Measurements from ENCODE around the gene LAMTOR2.
A peak's percentile ranks its signal among the peaks of the same experiment; 100 is the strongest.

Gene LAMTOR2

GRCh38 chr1:156099282-156099681, 44.7 kb downstream of the LAMTOR2 start:
- no peak for DNase-seq

- DNase-seq: no peak
Observed at GRCh38 chr1:156100205-156100995, 45.8 kb downstream of the LAMTOR2 start.

- DNase-seq: no peak
Observed at GRCh38 chr1:156101880-156102279, 47.3 kb downstream of the LAMTOR2 start.

- no peak for DNase-seq
Observed at GRCh38 chr1:156102633-156103511, 48.3 kb downstream of the LAMTOR2 start.

GRCh38 chr1:156103521-156103947, 49.0 kb downstream of the LAMTOR2 start:
- peak; percentile 59 for DNase-seq

GRCh38 chr1:156104065-156104810, 49.7 kb downstream of the LAMTOR2 start:
- DNase-seq: peak; percentile 64

GRCh38 chr1:156104861-156105832, 50.6 kb downstream of the LAMTOR2 start:
- DNase-seq: peak; percentile 41

GRCh38 chr1:156106624-156107488, 52.3 kb downstream of the LAMTOR2 start:
- no peak for DNase-seq

GRCh38 chr1:156108057-156108456, 53.5 kb downstream of the LAMTOR2 start:
- DNase-seq: no peak
